Liver (tissue), 9 donors: ENCODE measurements around the gene LIM2. TPM values are rescaled to one million over a fixed set of nuclear protein-coding genes. Genes with fewer than 3 reads are reported as not detected.

ENCODE experiments used
- DNase-seq: peaks from one replicate; pipeline ENCODE4 v3.0.0-alpha.2; 2017; ENCODE audit warnings: low spot score
- H3K27ac ChIP-seq, 2 donors: one replicate each; pipeline ENCODE4 v1.7.0; 2013; ENCODE audit warnings: inconsistent platforms in 2 of 2, low read length in 2 of 2, control low read depth in 1 of 2, low read depth in 1 of 2, mild to moderate bottlenecking in 1 of 2
- H3K27me3 ChIP-seq, 4 donors: one replicate each; pipeline versions ENCODE4 v1.6.1 to v1.7.0; 2013; ENCODE audit warnings: low read length in 3 of 4, inconsistent platforms in 1 of 4, mild to moderate bottlenecking in 1 of 4, moderate library complexity in 1 of 4; ENCODE audit not compliant: control insufficient read depth in 4 of 4, insufficient read depth in 4 of 4
- H3K36me3 ChIP-seq, 4 donors: one replicate each; pipeline versions ENCODE4 v1.6.1 to v1.7.0; 2013; ENCODE audit warnings: low read length in 3 of 4, mild to moderate bottlenecking in 3 of 4, low read depth in 1 of 4, moderate library complexity in 1 of 4; ENCODE audit not compliant: control insufficient read depth in 4 of 4, insufficient read depth in 3 of 4
- H3K4me1 ChIP-seq, 4 donors: one replicate each; pipeline versions ENCODE4 v1.6.1 to v1.7.0; 2013; ENCODE audit warnings: low read length in 3 of 4, mild to moderate bottlenecking in 3 of 4, moderate library complexity in 1 of 4; ENCODE audit not compliant: control insufficient read depth in 4 of 4, insufficient read depth in 4 of 4
- H3K4me3 ChIP-seq, 3 donors: one replicate each; pipeline versions ENCODE4 v1.6.1 to v1.7.0; 2013; ENCODE audit warnings: low read length in 3 of 3, control low read depth in 1 of 3, low read depth in 1 of 3, mild to moderate bottlenecking in 1 of 3
- H3K9ac ChIP-seq, 2 donors: one replicate each; pipeline ENCODE4 v1.7.0; 2013; ENCODE audit warnings: low read length in 2 of 2, mild to moderate bottlenecking in 2 of 2, moderate library complexity in 2 of 2, control low read depth in 1 of 2, low read depth in 1 of 2
- H3K9me3 ChIP-seq, 4 donors: one replicate each; pipeline versions ENCODE4 v1.6.1 to v1.7.0; 2013; ENCODE audit warnings: low read length in 3 of 4; ENCODE audit not compliant: control insufficient read depth in 4 of 4
- ATF3 ChIP-seq: IDR thresholded peaks from 2 replicates; pipeline ENCODE4 v1.6.1; 2016; ENCODE audit warnings: antibody characterized with exemption
- CTCF ChIP-seq: fragments of 150-350 bp; IDR thresholded peaks from 2 replicates; pipeline ENCODE4 v1.5.1; 2017; ENCODE audit warnings: improper control_type of control experiment, low read depth, low read length; ENCODE audit not compliant: missing input control
- EGR1 ChIP-seq, 2 donors: IDR thresholded peaks; 2 replicates each; pipeline ENCODE4 v1.6.1; 2016 to 2018; ENCODE audit warnings: antibody characterized with exemption in 2 of 2, low read depth in 2 of 2
- FOXA1 ChIP-seq: IDR thresholded peaks from 2 replicates; pipeline ENCODE4 v1.6.1; 2016; ENCODE audit warnings: antibody characterized with exemption
- FOXA2 ChIP-seq: IDR thresholded peaks from 2 replicates; pipeline ENCODE4 v1.6.1; 2016; ENCODE audit warnings: antibody characterized with exemption
- GABPA ChIP-seq, 2 donors: IDR thresholded peaks in 1 of 2; conservative IDR thresholded peaks in 1 of 2; 2 replicates each; pipeline ENCODE4 v1.6.1; 2016; ENCODE audit warnings: antibody characterized with exemption in 2 of 2, mild to moderate bottlenecking in 1 of 2, moderate library complexity in 1 of 2
- HNF4A ChIP-seq, 2 donors: conservative IDR thresholded peaks; 2 replicates each; pipeline ENCODE4 v1.6.1; 2016; ENCODE audit warnings: antibody characterized with exemption in 2 of 2, mild to moderate bottlenecking in 2 of 2
- HNF4G ChIP-seq: IDR thresholded peaks from 2 replicates; pipeline ENCODE4 v1.6.1; 2016; ENCODE audit warnings: antibody characterized with exemption
- JUND ChIP-seq, 2 donors: IDR thresholded peaks; 2 replicates each; pipeline ENCODE4 v1.6.1; 2016; ENCODE audit warnings: antibody characterized with exemption in 2 of 2
- NR2F2 ChIP-seq: IDR thresholded peaks from 2 replicates; pipeline ENCODE4 v1.6.1; 2016; ENCODE audit warnings: antibody characterized with exemption
- RAD21 ChIP-seq, 2 donors: IDR thresholded peaks; 2 replicates each; pipeline ENCODE4 v1.6.1; 2016; ENCODE audit warnings: antibody characterized with exemption in 2 of 2, mild to moderate bottlenecking in 2 of 2
- RXRA ChIP-seq, 2 donors: IDR thresholded peaks; 2 replicates each; pipeline ENCODE4 v1.6.1; 2017 to 2018; ENCODE audit warnings: antibody characterized with exemption in 2 of 2, mild to moderate bottlenecking in 1 of 2
- SP1 ChIP-seq: IDR thresholded peaks from 2 replicates; pipeline ENCODE4 v1.6.1; 2018; ENCODE audit warnings: antibody characterized with exemption, mild to moderate bottlenecking
- YY1 ChIP-seq: IDR thresholded peaks from 2 replicates; pipeline ENCODE4 v1.6.1; 2016; ENCODE audit warnings: antibody characterized with exemption, mild to moderate bottlenecking
- ZBTB33 ChIP-seq: IDR thresholded peaks from 2 replicates; pipeline ENCODE4 v1.6.1; 2016; ENCODE audit warnings: antibody characterized with exemption
- WGBS: extraction: QIAGEN DNeasy Blood & Tissue Kit; methylation state at CpG from one replicate; pipeline ENCODE4 v1.1.7; 2013; 5-methylcytosine and 5-hydroxymethylcytosine counted together
- polyA plus RNA-seq, 2 donors: library from polyadenylated mRNA; stranded (reverse) in 1 of 2; unstranded in 1 of 2; fragments of 200-250 nt in 1 of 2; fragments of >200 nt in 1 of 2; fragmentation: Nextera tagmentation in 1 of 2; extraction: Ambion mirVana in 1 of 2; gene quantifications; one replicate each; pipeline versions ENCODE4 v1.2.1 to v1.2.3, GENCODE V29; 2013 to 2015
- total RNA-seq, 2 donors: library from RNA; depleted of rRNA; stranded (reverse); fragments of >200 nt; gene quantifications; one replicate each; pipeline ENCODE4 v1.2.3, GENCODE V29; 2014
- TF ChIP-seq, protein P1 (sequence below): IDR thresholded peaks from 2 replicates; pipeline ENCODE4 v1.6.1; 2016; ENCODE audit warnings: antibody characterized with exemption, mild to moderate bottlenecking
- donor health status: healthy.
- donor health status: healthy.
- donor health status: healthy.
- donor health status: healthy.
- donor health status: healthy.

LIM2 gene
- total and polyA plus RNA-seq, 4 donors: not detected

- TF ChIP-seq JUND (IDR thresholded peaks at IDR 0.05): peak in 1 of 2 donors; percentile 33
- no peak for TF ChIP-seq FOXA1
- peak in 1 of 2 donors; percentile 29 for TF ChIP-seq EGR1 (IDR thresholded peaks at IDR 0.05; ENCODE audit: low read depth in 2 of 2)
- peak in 1 of 2 donors; percentile 31 for TF ChIP-seq HNF4A (conservative IDR thresholded peaks at IDR 0.05)
- TF ChIP-seq NR2F2: no peak
- TF ChIP-seq FOXA2: no peak
Measured at GRCh38 chr19:51366389-51367254, 21.2 kb downstream of the LIM2 start (continued).

GRCh38 chr19:51365965-51366388 is 21.8 kb downstream of the LIM2 start, which contains the start of gene ETFB:
ETFB (minus strand) TSS chr19:51366388; CDS start chr19:51366326, 62 bp downstream.
- H3K27me3 ChIP-seq: no peaks in the 10 kb centered on the region
- peak within 1 kb of the TSS; percentile 71 to 98 (median 91) for H3K4me3 ChIP-seq
- no peak for TF ChIP-seq YY1
- TF ChIP-seq ZBTB33: no peak
- no peak for TF ChIP-seq RXRA (IDR thresholded peaks at IDR 0.05)
- TF ChIP-seq, protein P1, sequence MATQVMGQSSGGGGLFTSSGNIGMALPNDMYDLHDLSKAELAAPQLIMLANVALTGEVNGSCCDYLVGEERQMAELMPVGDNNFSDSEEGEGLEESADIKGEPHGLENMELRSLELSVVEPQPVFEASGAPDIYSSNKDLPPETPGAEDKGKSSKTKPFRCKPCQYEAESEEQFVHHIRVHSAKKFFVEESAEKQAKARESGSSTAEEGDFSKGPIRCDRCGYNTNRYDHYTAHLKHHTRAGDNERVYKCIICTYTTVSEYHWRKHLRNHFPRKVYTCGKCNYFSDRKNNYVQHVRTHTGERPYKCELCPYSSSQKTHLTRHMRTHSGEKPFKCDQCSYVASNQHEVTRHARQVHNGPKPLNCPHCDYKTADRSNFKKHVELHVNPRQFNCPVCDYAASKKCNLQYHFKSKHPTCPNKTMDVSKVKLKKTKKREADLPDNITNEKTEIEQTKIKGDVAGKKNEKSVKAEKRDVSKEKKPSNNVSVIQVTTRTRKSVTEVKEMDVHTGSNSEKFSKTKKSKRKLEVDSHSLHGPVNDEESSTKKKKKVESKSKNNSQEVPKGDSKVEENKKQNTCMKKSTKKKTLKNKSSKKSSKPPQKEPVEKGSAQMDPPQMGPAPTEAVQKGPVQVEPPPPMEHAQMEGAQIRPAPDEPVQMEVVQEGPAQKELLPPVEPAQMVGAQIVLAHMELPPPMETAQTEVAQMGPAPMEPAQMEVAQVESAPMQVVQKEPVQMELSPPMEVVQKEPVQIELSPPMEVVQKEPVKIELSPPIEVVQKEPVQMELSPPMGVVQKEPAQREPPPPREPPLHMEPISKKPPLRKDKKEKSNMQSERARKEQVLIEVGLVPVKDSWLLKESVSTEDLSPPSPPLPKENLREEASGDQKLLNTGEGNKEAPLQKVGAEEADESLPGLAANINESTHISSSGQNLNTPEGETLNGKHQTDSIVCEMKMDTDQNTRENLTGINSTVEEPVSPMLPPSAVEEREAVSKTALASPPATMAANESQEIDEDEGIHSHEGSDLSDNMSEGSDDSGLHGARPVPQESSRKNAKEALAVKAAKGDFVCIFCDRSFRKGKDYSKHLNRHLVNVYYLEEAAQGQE: no peak
- no peak for TF ChIP-seq HNF4G
- TF ChIP-seq NR2F2: no peak
- H3K9me3 ChIP-seq: no peaks in the 10 kb centered on the region
- under 1% methylated on average over 27 of the region's 27 CpGs for WGBS
- no peaks in the 10 kb centered on the region for H3K36me3 ChIP-seq
- H3K27ac ChIP-seq: peak within 1 kb of the TSS; percentile 98 to 99
- no peak for DNase-seq
- H3K9ac ChIP-seq: peak within 1 kb of the TSS; percentile 100
- H3K4me1 ChIP-seq: peaks cover 2 to 50% (median 28%) of the 10 kb centered on the region in 4 donors

GRCh38 chr19:51365211-51365964 is 22.4 kb downstream of the LIM2 start:
- H3K9ac ChIP-seq: peak overlapping the region; percentile 100
- no peaks in the 10 kb centered on the region for H3K27me3 ChIP-seq
- H3K9me3 ChIP-seq: no peaks in the 10 kb centered on the region
- DNase-seq: peak; percentile 56
- peak overlapping the region; percentile 98 to 99 for H3K27ac ChIP-seq
- peak overlapping the region; percentile 67 to 98 (median 91) for H3K4me3 ChIP-seq
- H3K36me3 ChIP-seq: no peaks in the 10 kb centered on the region
- H3K4me1 ChIP-seq: peaks cover 2 to 50% (median 28%) of the 10 kb centered on the region in 4 donors
- 12% methylated on average over 10 of the region's 10 CpGs for WGBS
- TF ChIP-seq HNF4A (conservative IDR thresholded peaks at IDR 0.05) (peak; percentile 50 to 55), JUND (IDR thresholded peaks at IDR 0.05) (no peak), SP1 (peak; percentile 61), ATF3 (no peak), NR2F2 (no peak), CTCF (no peak), GABPA (IDR thresholded peaks at IDR 0.05 in 1 of 2, conservative IDR thresholded peaks at IDR 0.05 in 1 of 2) (no peak), EGR1 (IDR thresholded peaks at IDR 0.05; ENCODE audit: low read depth in 2 of 2) (no peak), RAD21 (IDR thresholded peaks at IDR 0.05) (peak; percentile 21 to 38), HNF4G (no peak), YY1 (peak; percentile 67), RXRA (IDR thresholded peaks at IDR 0.05) (peak; percentile 32 to 42)
